Measurements from ENCODE around the gene SETD7.

SETD7 gene

DNA sequence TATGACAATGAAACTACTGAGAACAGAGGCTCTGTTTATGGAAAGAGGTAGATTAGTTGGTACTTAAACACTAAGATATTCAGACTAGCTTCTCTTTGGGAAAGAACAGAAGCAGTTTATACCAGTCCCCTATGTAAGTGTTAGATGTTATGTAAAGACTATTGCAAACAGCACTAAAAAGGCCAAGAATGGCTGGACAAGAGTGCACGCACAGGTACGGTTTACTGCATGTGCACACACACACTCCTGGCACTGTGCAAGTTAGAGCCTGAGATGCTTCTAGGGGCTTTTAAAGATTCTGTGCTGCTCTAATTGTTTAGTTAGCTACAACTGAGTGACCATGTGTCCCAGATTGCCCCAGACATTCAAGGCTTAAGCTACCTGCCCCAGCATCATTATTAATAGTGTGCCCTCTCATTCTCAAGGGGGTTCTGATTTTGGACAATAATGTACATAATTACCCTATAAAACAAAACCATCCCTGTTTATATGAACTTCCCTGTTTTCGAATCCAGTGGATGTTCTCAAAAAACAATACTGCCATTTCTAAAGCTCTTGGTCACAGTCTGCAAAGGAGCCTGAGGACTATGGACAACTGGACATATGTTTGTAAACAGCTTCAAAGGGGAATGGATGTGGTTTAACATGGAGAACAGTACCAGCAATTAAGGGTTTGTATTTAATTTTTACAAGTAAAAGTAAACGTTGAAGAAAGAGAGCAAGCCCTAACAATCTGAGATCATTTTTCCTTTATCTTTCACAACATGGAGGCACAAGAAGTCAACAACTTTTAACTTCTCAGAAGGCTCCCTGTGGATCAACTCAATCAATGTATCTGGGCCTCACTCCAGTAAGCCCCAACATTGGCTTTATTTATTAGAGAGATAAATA lies 2.0 kb downstream of the SETD7 start:
- Histone ChIP-seq H3K4me1 (ENCODE audit: insufficient read depth, low read length) (peaks cover 25% of the 10 kb centered on the region), H3K9me3 (ENCODE audit: low read length) (no peaks in the 10 kb centered on the region), H3K4me3 (ENCODE audit: low read length) (peak overlapping the region; percentile 82), H3K36me3 (ENCODE audit: insufficient read depth, low read length) (no peaks in the 10 kb centered on the region), H3K27me3 (ENCODE audit: insufficient read depth, low read length) (peaks cover 16% of the 10 kb centered on the region), H2AFZ (ENCODE audit: low read depth, low read length) (no peak overlapping the region)

DNA sequence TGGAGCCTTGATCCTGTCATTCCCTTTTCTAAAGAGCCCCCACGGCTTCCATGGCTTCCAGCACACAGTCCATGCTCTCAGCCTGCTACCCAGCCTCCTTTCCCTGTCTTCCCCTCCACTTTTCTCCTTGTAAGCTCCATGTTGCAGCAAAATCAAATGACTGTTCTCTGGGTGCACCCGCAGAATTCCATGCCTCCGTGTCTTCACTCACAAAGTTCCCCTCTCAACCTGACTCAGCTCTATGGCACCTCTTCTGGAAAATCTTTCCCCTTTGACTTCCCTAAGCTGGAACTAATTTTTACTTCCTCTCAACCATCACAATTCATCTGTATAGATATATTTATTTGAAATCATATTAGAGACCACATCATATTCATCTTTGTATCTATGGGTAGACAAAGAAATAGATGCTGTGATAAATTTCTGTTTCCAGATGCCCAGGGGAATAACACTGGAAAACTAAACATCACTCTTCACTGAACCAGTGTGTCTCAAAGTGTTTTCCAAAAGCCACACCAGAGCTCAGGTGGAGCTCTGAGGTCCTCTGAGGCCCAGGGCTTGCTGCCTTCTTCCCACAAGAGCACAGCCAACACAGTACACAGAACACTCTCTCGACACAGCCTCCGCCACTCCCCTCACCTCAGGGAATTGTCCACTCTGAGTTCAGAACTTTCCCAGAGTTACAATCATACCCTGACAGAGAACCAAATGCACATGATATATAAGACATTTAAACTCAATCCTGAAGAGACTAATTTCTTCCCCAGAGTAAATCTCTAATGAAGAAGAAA lies 3.3 kb downstream of the SETD7 start:
- Histone ChIP-seq H3K4me3 (ENCODE audit: low read length) (no peak overlapping the region), H3K9me3 (ENCODE audit: low read length) (no peaks in the 10 kb centered on the region), H3K36me3 (ENCODE audit: insufficient read depth, low read length) (no peaks in the 10 kb centered on the region), H2AFZ (ENCODE audit: low read depth, low read length) (no peak overlapping the region), H3K4me1 (ENCODE audit: insufficient read depth, low read length) (peaks cover 25% of the 10 kb centered on the region), H3K27me3 (ENCODE audit: insufficient read depth, low read length) (peaks cover 3% of the 10 kb centered on the region)

DNA sequence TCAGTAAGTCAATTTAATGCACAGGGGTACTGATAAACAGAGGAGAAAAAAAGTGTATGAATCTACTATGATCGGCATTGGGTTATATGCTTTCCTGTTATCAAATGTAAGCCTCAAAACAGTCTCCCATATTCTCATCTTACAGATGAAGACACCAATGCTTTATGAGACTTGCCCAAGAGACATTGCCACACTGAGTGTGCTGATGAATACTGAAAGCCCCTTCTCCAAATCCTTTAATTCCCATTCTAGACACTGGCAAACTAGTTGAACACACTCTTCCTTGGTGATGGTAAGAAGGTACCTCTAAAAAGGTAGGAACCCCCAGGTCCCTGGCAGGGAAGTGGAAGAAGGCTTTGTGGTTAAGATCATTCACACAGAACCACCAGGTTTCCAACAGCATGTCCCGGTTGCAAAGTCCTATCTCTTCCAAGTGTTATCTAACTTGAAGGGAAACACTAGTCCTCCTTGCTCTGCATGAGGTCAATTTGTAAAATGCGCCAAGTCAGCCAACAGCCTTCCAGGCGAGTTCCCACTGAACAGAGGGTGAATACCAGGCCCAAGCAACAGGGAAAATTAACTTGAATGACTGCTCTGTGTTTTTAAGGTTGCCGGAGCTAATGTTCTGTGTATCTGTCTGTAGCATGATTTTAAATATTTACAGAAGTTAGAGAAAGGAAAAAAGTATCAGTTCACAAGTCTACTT lies 5.1 kb downstream of the SETD7 start:
- H3K27me3 ChIP-seq (ENCODE audit: insufficient read depth, low read length): no peaks in the 10 kb centered on the region
- peaks cover 2% of the 10 kb centered on the region for H3K9me3 ChIP-seq (ENCODE audit: low read length)
- H3K4me3 ChIP-seq (ENCODE audit: low read length): no peak overlapping the region
- H3K36me3 ChIP-seq (ENCODE audit: insufficient read depth, low read length): peaks cover 9% of the 10 kb centered on the region
- H2AFZ ChIP-seq (ENCODE audit: low read depth, low read length): no peak overlapping the region
- peaks cover 21% of the 10 kb centered on the region for H3K4me1 ChIP-seq (ENCODE audit: insufficient read depth, low read length)

DNA sequence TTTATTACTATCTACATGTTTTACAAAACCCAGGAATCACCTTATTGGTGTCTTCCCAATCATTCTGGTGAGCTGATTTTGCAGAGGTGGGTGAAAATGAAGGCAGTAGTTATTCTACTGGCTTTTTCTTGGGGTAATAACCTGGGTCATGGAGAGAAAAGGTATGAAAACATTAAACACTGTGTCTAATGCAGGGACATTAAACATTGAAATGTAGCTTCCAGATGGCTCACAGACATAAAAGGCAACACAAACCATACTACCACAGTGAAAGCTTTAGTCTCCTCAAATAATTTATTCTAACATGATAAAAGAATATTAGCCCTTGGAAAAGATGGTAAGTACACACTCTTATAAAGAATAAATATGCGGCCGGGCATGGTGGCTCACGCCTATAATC lies 8.0 kb downstream of the SETD7 start:
- no peak overlapping the region for H3K4me3 ChIP-seq (ENCODE audit: low read length)
- H3K9me3 ChIP-seq (ENCODE audit: low read length): peaks cover 6% of the 10 kb centered on the region
- H3K27me3 ChIP-seq (ENCODE audit: insufficient read depth, low read length): no peaks in the 10 kb centered on the region
- peaks cover 8% of the 10 kb centered on the region for H3K4me1 ChIP-seq (ENCODE audit: insufficient read depth, low read length)
- H2AFZ ChIP-seq (ENCODE audit: low read depth, low read length): no peak overlapping the region
- H3K36me3 ChIP-seq (ENCODE audit: insufficient read depth, low read length): peaks cover 30% of the 10 kb centered on the region

DNA sequence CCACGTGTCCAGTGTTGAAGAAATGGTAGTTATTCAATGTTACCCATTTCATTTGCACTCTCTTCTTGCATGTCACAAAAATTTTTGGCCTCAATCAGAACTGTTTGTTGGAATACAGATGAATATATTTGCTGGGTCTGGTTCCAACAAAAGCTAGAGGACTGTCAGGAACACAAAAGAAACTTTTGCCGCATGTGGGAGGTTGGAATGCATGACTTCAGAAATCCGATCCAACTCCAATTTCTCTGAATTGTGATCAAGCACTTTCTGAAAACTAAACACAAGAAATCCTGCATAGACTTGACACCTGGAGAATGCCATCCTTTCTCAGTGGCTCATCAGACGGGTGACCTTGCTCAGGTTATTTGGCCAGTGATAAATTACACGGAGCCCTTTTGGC lies 15.4 kb downstream of the SETD7 start:
- Histone ChIP-seq H3K27me3 (ENCODE audit: insufficient read depth, low read length) (no peaks in the 10 kb centered on the region), H3K4me3 (ENCODE audit: low read length) (no peak overlapping the region), H3K9me3 (ENCODE audit: low read length) (peaks cover 5% of the 10 kb centered on the region), H3K4me1 (ENCODE audit: insufficient read depth, low read length) (no peaks in the 10 kb centered on the region), H3K36me3 (ENCODE audit: insufficient read depth, low read length) (peaks cover 18% of the 10 kb centered on the region), H2AFZ (ENCODE audit: low read depth, low read length) (no peak overlapping the region)

DNA sequence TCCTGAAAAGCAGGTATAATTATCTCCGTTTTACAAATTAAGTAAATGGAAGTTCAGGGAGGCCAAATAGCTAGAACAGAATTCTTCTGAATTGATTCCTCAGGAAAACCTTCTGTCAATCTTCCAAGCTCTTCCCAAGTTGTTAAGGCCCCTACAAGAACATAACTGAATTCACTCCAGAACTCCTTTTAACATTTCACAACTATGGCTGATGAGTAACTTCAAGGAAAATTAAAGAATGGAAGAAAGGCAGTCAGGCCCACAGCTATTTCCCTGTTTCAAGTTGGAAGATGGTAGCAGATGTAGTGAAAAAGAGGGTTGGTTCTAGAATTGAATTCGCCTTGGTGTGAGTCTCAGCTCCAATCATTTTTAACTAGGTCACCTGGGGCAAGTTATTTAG lies 15.9 kb downstream of the SETD7 start:
- no peak overlapping the region for H2AFZ ChIP-seq (ENCODE audit: low read depth, low read length)
- H3K9me3 ChIP-seq (ENCODE audit: low read length): peaks cover 5% of the 10 kb centered on the region
- H3K27me3 ChIP-seq (ENCODE audit: insufficient read depth, low read length): no peaks in the 10 kb centered on the region
- no peaks in the 10 kb centered on the region for H3K4me1 ChIP-seq (ENCODE audit: insufficient read depth, low read length)
- H3K36me3 ChIP-seq (ENCODE audit: insufficient read depth, low read length): peaks cover 14% of the 10 kb centered on the region
- H3K4me3 ChIP-seq (ENCODE audit: low read length): no peak overlapping the region

DNA sequence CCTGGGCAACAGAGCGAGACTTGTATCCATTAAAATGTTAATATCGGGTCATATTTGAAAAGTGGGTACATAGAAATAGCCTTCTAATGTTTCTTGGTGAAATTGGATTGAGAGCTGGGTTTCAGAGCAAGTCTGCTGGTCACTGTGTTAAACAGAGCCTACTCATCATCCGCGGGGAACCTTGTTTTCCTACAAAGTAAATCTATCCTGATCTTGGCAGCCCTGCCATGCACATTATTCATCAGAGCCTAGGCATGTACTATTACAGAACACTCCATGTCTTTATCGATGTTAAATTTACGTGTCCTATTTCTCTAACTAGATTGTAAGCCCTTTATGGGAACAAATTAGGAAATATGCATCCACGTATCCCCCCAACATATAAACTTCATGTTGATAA lies 18.7 kb downstream of the SETD7 start:
- peaks cover 4% of the 10 kb centered on the region for H3K36me3 ChIP-seq (ENCODE audit: insufficient read depth, low read length)
- no peak overlapping the region for H2AFZ ChIP-seq (ENCODE audit: low read depth, low read length)
- no peaks in the 10 kb centered on the region for H3K27me3 ChIP-seq (ENCODE audit: insufficient read depth, low read length)
- H3K9me3 ChIP-seq (ENCODE audit: low read length): peaks cover 2% of the 10 kb centered on the region
- H3K4me3 ChIP-seq (ENCODE audit: low read length): no peak overlapping the region
- no peaks in the 10 kb centered on the region for H3K4me1 ChIP-seq (ENCODE audit: insufficient read depth, low read length)

DNA sequence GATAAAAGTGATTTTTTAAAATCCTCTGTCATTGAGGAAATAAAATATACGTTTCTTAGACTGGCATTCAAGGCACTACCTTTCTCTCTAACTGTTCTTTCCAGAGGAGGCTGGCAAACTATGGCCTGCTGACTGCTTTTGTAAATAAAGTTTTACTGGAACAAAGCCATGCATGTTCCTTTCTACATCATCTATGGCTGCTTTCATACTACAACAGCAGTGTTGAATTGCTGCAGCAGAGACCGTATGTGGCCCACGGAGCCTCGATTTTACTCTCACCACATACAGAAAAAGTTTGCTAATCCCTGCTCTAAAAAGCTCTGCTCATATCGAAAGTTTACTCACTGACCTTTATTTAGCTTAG lies 20.2 kb downstream of the SETD7 start:
- Histone ChIP-seq H3K36me3 (ENCODE audit: insufficient read depth, low read length) (peaks cover 5% of the 10 kb centered on the region), H3K4me3 (ENCODE audit: low read length) (no peak overlapping the region), H3K27me3 (ENCODE audit: insufficient read depth, low read length) (no peaks in the 10 kb centered on the region), H3K4me1 (ENCODE audit: insufficient read depth, low read length) (no peaks in the 10 kb centered on the region), H3K9me3 (ENCODE audit: low read length) (peaks cover 2% of the 10 kb centered on the region), H2AFZ (ENCODE audit: low read depth, low read length) (no peak overlapping the region)

DNA sequence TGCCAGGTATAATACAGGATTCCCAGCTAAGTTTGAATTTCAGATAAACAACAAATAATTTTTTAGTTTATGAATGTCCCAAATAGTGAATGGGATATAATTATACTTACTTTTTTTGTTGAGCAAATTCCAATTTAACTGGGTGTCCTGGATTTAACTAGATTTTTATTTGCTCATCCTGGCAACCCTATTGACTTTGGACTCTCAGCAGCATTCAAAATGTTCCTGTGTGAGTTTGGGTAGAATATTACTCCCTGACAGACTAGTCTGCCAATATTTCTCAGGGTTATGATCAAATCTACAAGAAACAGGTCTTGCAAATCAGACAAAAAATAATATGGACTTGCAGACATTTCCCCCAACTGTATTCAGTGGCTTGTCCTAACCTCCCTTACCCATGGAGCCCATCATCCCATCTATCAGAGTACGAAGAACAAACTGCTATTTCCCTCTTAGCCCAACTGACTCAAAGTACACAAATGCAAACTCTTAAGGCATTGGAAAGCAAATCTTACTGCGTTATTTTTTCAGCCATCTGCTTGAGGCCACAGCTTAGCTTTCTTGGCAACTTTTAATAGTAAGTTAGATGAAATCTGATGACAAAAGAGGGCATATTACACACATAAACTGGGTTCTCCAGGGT lies 20.7 kb downstream of the SETD7 start:
- no peaks in the 10 kb centered on the region for H3K27me3 ChIP-seq (ENCODE audit: insufficient read depth, low read length)
- H3K4me3 ChIP-seq (ENCODE audit: low read length): no peak overlapping the region
- peaks cover 2% of the 10 kb centered on the region for H3K9me3 ChIP-seq (ENCODE audit: low read length)
- no peak overlapping the region for H2AFZ ChIP-seq (ENCODE audit: low read depth, low read length)
- H3K36me3 ChIP-seq (ENCODE audit: insufficient read depth, low read length): peaks cover 5% of the 10 kb centered on the region
- no peaks in the 10 kb centered on the region for H3K4me1 ChIP-seq (ENCODE audit: insufficient read depth, low read length)

DNA sequence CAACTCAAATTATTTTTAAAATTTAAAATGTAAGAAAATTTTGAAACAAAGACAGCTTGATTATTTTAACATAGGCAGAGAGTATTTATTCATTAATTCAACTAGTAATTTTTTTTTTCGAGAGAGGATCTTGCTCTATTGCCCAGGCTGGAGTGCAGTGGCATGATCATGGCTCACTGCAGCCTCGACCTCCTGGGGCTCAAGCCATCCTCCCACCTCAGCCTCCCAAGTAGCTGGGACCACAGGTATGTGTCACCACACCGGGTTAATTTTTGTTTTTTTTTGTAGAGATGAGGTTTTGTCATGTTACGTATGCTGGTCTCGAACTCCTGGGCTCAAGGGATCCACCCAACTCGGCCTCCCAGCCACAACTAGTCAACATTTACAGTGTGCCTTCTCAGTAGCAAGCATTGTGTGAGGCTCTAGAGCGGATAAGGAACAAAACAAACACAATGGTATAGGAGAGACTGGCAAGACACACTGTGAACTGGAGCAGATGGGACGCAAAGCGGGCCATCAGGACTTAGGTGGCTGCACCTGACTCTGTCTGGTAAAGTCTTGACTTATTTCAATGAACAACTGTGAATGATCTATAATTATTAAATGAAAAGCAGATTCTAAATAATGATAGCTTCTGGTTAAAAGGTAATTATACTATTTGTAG lies 21.6 kb downstream of the SETD7 start:
- H3K4me3 ChIP-seq (ENCODE audit: low read length): no peak overlapping the region
- H3K9me3 ChIP-seq (ENCODE audit: low read length): no peaks in the 10 kb centered on the region
- no peaks in the 10 kb centered on the region for H3K4me1 ChIP-seq (ENCODE audit: insufficient read depth, low read length)
- H3K27me3 ChIP-seq (ENCODE audit: insufficient read depth, low read length): no peaks in the 10 kb centered on the region
- H3K36me3 ChIP-seq (ENCODE audit: insufficient read depth, low read length): peaks cover 5% of the 10 kb centered on the region
- H2AFZ ChIP-seq (ENCODE audit: low read depth, low read length): no peak overlapping the region

DNA sequence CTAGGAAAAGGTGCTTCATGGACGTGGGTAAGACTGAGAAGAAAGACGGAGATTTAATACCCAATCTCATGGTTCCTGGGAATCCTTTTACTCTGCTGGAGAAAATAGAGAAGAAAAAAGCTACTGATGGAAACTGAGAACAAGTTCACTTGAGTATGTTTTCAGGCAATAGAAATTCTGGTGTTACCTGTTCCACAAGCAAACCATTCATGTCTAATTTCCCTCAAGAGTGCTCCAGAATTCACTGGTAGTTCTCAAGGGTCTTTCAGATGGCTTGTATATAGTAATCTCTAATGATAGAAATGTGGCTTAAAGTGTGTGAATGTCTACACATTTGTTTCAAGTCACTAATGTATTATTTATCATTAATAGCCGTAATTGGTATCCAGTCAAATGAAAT lies 22.5 kb downstream of the SETD7 start:
- H2AFZ ChIP-seq (ENCODE audit: low read depth, low read length): no peak overlapping the region
- no peaks in the 10 kb centered on the region for H3K9me3 ChIP-seq (ENCODE audit: low read length)
- H3K4me1 ChIP-seq (ENCODE audit: insufficient read depth, low read length): no peaks in the 10 kb centered on the region
- peaks cover 10% of the 10 kb centered on the region for H3K36me3 ChIP-seq (ENCODE audit: insufficient read depth, low read length)
- no peaks in the 10 kb centered on the region for H3K27me3 ChIP-seq (ENCODE audit: insufficient read depth, low read length)
- H3K4me3 ChIP-seq (ENCODE audit: low read length): no peak overlapping the region

DNA sequence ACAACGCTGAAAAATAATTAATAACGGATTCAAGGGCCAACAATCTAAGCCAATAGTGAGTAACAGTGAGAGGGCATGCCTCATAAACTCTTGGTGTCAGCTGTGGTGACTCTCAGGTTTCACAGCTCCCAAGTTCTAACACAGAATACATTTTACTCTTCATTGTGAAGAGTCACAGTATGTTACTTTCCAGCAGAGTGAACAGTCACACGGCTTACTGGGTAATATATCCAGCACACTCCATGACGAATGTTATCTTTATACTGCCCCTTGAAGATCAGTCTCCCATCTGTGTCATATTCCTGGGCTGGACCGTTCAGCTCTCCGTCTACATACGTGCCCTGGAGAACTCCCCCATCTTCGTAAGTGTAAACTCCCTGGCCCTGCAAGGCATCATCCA lies 23.1 kb downstream of the SETD7 start:
- H3K36me3 ChIP-seq (ENCODE audit: insufficient read depth, low read length): peaks cover 16% of the 10 kb centered on the region
- no peaks in the 10 kb centered on the region for H3K4me1 ChIP-seq (ENCODE audit: insufficient read depth, low read length)
- H3K9me3 ChIP-seq (ENCODE audit: low read length): no peaks in the 10 kb centered on the region
- H2AFZ ChIP-seq (ENCODE audit: low read depth, low read length): no peak overlapping the region
- H3K4me3 ChIP-seq (ENCODE audit: low read length): no peak overlapping the region
- no peaks in the 10 kb centered on the region for H3K27me3 ChIP-seq (ENCODE audit: insufficient read depth, low read length)

Data from neuron (in vitro differentiated cells).